PC-9 (cell line): Measurements from ENCODE around the gene KDM4C.

Source experiments
- EZH2 ChIP-seq: fragments of 200-600 bp; sonication (generic); IDR thresholded peaks from 2 replicates; pipeline ENCODE4 v1.8.0; 2017; ENCODE audit warnings: antibody characterized with exemption, low read depth
- TF ChIP-seq, protein P1 (sequence below): fragments of 200-600 bp; sonication (generic); conservative IDR thresholded peaks from 2 replicates; pipeline ENCODE4 v1.6.1; 2017; ENCODE audit warnings: mixed run types, antibody characterized with exemption, mild to moderate bottlenecking, moderate library complexity

DNA sequence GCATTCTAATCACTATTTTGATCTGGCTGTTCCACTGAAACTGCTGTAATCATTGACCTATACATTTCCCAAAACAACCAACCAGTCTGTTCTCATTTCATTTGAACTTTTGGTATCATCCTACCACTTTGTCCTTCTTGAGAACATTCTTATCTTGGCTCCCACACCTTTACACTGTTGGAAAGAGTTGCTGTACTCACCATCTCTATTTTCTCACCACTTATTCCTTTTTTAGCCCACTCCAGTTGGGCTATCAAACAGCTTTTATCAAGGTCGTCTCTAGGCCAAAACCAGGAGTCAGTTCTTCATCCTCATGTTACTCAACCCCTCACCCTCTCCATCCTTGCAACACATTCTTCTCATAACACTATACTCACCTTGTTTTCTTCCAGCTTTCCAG lies 170.1 kb downstream of the KDM4C start:
- TF ChIP-seq, protein P1, sequence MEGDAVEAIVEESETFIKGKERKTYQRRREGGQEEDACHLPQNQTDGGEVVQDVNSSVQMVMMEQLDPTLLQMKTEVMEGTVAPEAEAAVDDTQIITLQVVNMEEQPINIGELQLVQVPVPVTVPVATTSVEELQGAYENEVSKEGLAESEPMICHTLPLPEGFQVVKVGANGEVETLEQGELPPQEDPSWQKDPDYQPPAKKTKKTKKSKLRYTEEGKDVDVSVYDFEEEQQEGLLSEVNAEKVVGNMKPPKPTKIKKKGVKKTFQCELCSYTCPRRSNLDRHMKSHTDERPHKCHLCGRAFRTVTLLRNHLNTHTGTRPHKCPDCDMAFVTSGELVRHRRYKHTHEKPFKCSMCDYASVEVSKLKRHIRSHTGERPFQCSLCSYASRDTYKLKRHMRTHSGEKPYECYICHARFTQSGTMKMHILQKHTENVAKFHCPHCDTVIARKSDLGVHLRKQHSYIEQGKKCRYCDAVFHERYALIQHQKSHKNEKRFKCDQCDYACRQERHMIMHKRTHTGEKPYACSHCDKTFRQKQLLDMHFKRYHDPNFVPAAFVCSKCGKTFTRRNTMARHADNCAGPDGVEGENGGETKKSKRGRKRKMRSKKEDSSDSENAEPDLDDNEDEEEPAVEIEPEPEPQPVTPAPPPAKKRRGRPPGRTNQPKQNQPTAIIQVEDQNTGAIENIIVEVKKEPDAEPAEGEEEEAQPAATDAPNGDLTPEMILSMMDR = no peak
- TF ChIP-seq EZH2 = no peak
